IgD-negative memory B cell (primary cell): ENCODE measurements around the gene COL4A4. TPM values are rescaled to one million over a fixed set of nuclear protein-coding genes. Genes with fewer than 3 reads are reported as not detected.

Source experiments
- H3K27ac Mint-ChIP-seq, 3 donors: one replicate each; pipeline ENCODE4 v1.8.0; 2020 to 2022; ENCODE audit warnings: mild to moderate bottlenecking in 3 of 3, mixed read lengths in 3 of 3, moderate library complexity in 1 of 3
- H3K27me3 Mint-ChIP-seq: one replicate; pipeline ENCODE4 v1.8.0; 2021; ENCODE audit warnings: mixed read lengths
- H3K36me3 Mint-ChIP-seq: one replicate; pipeline ENCODE4 v1.8.0; 2020; ENCODE audit warnings: mild to moderate bottlenecking, mixed read lengths
- H3K4me1 Mint-ChIP-seq, 3 donors: one replicate each; pipeline ENCODE4 v1.8.0; 2020 to 2022; ENCODE audit warnings: mixed read lengths in 3 of 3, mild to moderate bottlenecking in 1 of 3
- H3K4me3 Mint-ChIP-seq, 4 donors: one replicate each; pipeline ENCODE4 v1.8.0; 2020 to 2022; ENCODE audit warnings: mild to moderate bottlenecking in 4 of 4, mixed read lengths in 4 of 4, moderate library complexity in 3 of 4
- H3K9me3 Mint-ChIP-seq, 3 donors: one replicate each; pipeline ENCODE4 v1.8.0; 2020 to 2021; ENCODE audit warnings: mixed read lengths in 3 of 3, mild to moderate bottlenecking in 1 of 3
- polyA plus RNA-seq: library from polyadenylated mRNA; unstranded; fragments of 300-500 nt; fragmentation: Illumina TruSeq; gene quantifications from one replicate; pipeline ENCODE4 v1.2.3, GENCODE V29; 2021

The COL4A4 gene
- polyA plus RNA-seq, 1 donor from 2014 or later: 20.8 TPM

GRCh38 chr2:227038550-227039189 lies 125.3 kb downstream of the COL4A4 start:
- Mint-ChIP-seq H3K9me3 (peaks cover 0 to 7% (median 2%) of the 10 kb centered on the region in 3 donors), H3K36me3 (peaks cover 32% of the 10 kb centered on the region), H3K27me3 (no peaks in the 10 kb centered on the region), H3K4me3 (no peak overlapping the region), H3K27ac (no peak overlapping the region), H3K4me1 (peaks cover 0 to 7% (median 0%) of the 10 kb centered on the region in 3 donors)

GRCh38 chr2:227036527-227036926 lies 127.5 kb downstream of the COL4A4 start:
- H3K27ac Mint-ChIP-seq: no peak overlapping the region
- H3K4me1 Mint-ChIP-seq: peaks cover 0 to 2% (median 0%) of the 10 kb centered on the region in 3 donors
- H3K9me3 Mint-ChIP-seq: peaks cover 0 to 7% (median 2%) of the 10 kb centered on the region in 3 donors
- peaks cover 22% of the 10 kb centered on the region for H3K36me3 Mint-ChIP-seq
- no peaks in the 10 kb centered on the region for H3K27me3 Mint-ChIP-seq
- H3K4me3 Mint-ChIP-seq: no peak overlapping the region

GRCh38 chr2:227035711-227036367 lies 128.2 kb downstream of the COL4A4 start:
- H3K36me3 Mint-ChIP-seq: peaks cover 23% of the 10 kb centered on the region
- no peaks in the 10 kb centered on the region for H3K27me3 Mint-ChIP-seq
- H3K4me3 Mint-ChIP-seq: no peak overlapping the region
- peaks cover 0 to 7% (median 2%) of the 10 kb centered on the region in 3 donors for H3K9me3 Mint-ChIP-seq
- H3K27ac Mint-ChIP-seq: no peak overlapping the region
- peaks cover 0 to 2% (median 0%) of the 10 kb centered on the region in 3 donors for H3K4me1 Mint-ChIP-seq

GRCh38 chr2:227033471-227034148 lies 130.4 kb downstream of the COL4A4 start:
- Mint-ChIP-seq H3K4me3 (no peak overlapping the region), H3K4me1 (peaks cover 0 to 2% (median 0%) of the 10 kb centered on the region in 3 donors), H3K27me3 (no peaks in the 10 kb centered on the region), H3K27ac (no peak overlapping the region), H3K9me3 (peaks cover 0 to 7% (median 2%) of the 10 kb centered on the region in 3 donors), H3K36me3 (peaks cover 28% of the 10 kb centered on the region)

GRCh38 chr2:227031379-227031778 lies 132.6 kb downstream of the COL4A4 start:
- Mint-ChIP-seq H3K36me3 (peaks cover 19% of the 10 kb centered on the region), H3K4me1 (peaks cover 0 to 2% (median 0%) of the 10 kb centered on the region in 3 donors), H3K27me3 (no peaks in the 10 kb centered on the region), H3K9me3 (no peaks in the 10 kb centered on the region), H3K27ac (no peak overlapping the region), H3K4me3 (no peak overlapping the region)

- Mint-ChIP-seq H3K4me3 (no peak overlapping the region), H3K9me3 (no peaks in the 10 kb centered on the region), H3K27ac (no peak overlapping the region), H3K27me3 (no peaks in the 10 kb centered on the region), H3K4me1 (peaks cover 0 to under 1% (median 0%) of the 10 kb centered on the region in 3 donors), H3K36me3 (peaks cover 18% of the 10 kb centered on the region)
Observed at GRCh38 chr2:227030789-227031188, 133.2 kb downstream of the COL4A4 start.

- no peak overlapping the region for H3K27ac Mint-ChIP-seq
- H3K4me1 Mint-ChIP-seq: no peaks in the 10 kb centered on the region
- peaks cover 13% of the 10 kb centered on the region for H3K36me3 Mint-ChIP-seq
- H3K9me3 Mint-ChIP-seq: no peaks in the 10 kb centered on the region
- H3K4me3 Mint-ChIP-seq: no peak overlapping the region
- H3K27me3 Mint-ChIP-seq: no peaks in the 10 kb centered on the region
Observed at GRCh38 chr2:227029426-227030105, 134.4 kb downstream of the COL4A4 start.

- no peak overlapping the region for H3K4me3 Mint-ChIP-seq
Observed at GRCh38 chr2:227025510-227025909, 138.5 kb downstream of the COL4A4 start.

GRCh38 chr2:227022608-227023007 lies 141.4 kb downstream of the COL4A4 start:
- no peaks in the 10 kb centered on the region for H3K27me3 Mint-ChIP-seq
- no peak overlapping the region for H3K27ac Mint-ChIP-seq
- H3K4me3 Mint-ChIP-seq: no peak overlapping the region
- no peaks in the 10 kb centered on the region for H3K9me3 Mint-ChIP-seq
- H3K4me1 Mint-ChIP-seq: no peaks in the 10 kb centered on the region
- peaks cover 12% of the 10 kb centered on the region for H3K36me3 Mint-ChIP-seq

More at GRCh38 chr2:227025510-227025909, 138.5 kb downstream of the COL4A4 start:
- Mint-ChIP-seq H3K27me3 (no peaks in the 10 kb centered on the region), H3K9me3 (no peaks in the 10 kb centered on the region), H3K27ac (peak overlapping the region in 1 of 3 donors; percentile 60), H3K36me3 (peaks cover 14% of the 10 kb centered on the region), H3K4me1 (no peaks in the 10 kb centered on the region)

GRCh38 chr2:227020416-227020815 lies 143.6 kb downstream of the COL4A4 start:
- Mint-ChIP-seq H3K27ac (no peak overlapping the region), H3K4me3 (no peak overlapping the region), H3K4me1 (no peaks in the 10 kb centered on the region), H3K27me3 (no peaks in the 10 kb centered on the region), H3K36me3 (peaks cover 13% of the 10 kb centered on the region), H3K9me3 (no peaks in the 10 kb centered on the region)

- Mint-ChIP-seq H3K36me3 (peaks cover 11% of the 10 kb centered on the region), H3K4me1 (no peaks in the 10 kb centered on the region), H3K27ac (no peak overlapping the region), H3K4me3 (no peak overlapping the region), H3K27me3 (no peaks in the 10 kb centered on the region), H3K9me3 (no peaks in the 10 kb centered on the region)
Observed at GRCh38 chr2:227016894-227017293, 147.1 kb downstream of the COL4A4 start.

- H3K9me3 Mint-ChIP-seq: no peaks in the 10 kb centered on the region
- no peaks in the 10 kb centered on the region for H3K27me3 Mint-ChIP-seq
- H3K4me3 Mint-ChIP-seq: no peak overlapping the region
- H3K27ac Mint-ChIP-seq: peak overlapping the region in 1 of 3 donors; percentile 53
- H3K36me3 Mint-ChIP-seq: peaks cover 2% of the 10 kb centered on the region
- no peaks in the 10 kb centered on the region for H3K4me1 Mint-ChIP-seq
Observed at GRCh38 chr2:227013881-227014280, 150.1 kb downstream of the COL4A4 start.

- no peak overlapping the region for H3K4me3 Mint-ChIP-seq
- peak overlapping the region in 1 of 3 donors; percentile 22 for H3K27ac Mint-ChIP-seq
- H3K27me3 Mint-ChIP-seq: no peaks in the 10 kb centered on the region
- H3K9me3 Mint-ChIP-seq: no peaks in the 10 kb centered on the region
- no peaks in the 10 kb centered on the region for H3K4me1 Mint-ChIP-seq
- peaks cover 2% of the 10 kb centered on the region for H3K36me3 Mint-ChIP-seq
Observed at GRCh38 chr2:227013330-227013729, 150.7 kb downstream of the COL4A4 start.

- H3K4me1 Mint-ChIP-seq: no peaks in the 10 kb centered on the region
- H3K4me3 Mint-ChIP-seq: no peak overlapping the region
- no peak overlapping the region for H3K27ac Mint-ChIP-seq
- H3K36me3 Mint-ChIP-seq: no peaks in the 10 kb centered on the region
- no peaks in the 10 kb centered on the region for H3K27me3 Mint-ChIP-seq
- no peaks in the 10 kb centered on the region for H3K9me3 Mint-ChIP-seq
Observed at GRCh38 chr2:227010433-227010832, 153.6 kb downstream of the COL4A4 start.

GRCh38 chr2:227007940-227008339 lies 156.1 kb downstream of the COL4A4 start:
- Mint-ChIP-seq H3K4me1 (no peaks in the 10 kb centered on the region), H3K27ac (no peak overlapping the region), H3K9me3 (no peaks in the 10 kb centered on the region), H3K4me3 (no peak overlapping the region), H3K36me3 (peaks cover 2% of the 10 kb centered on the region), H3K27me3 (no peaks in the 10 kb centered on the region)
